Karpas-422 (cell line): ENCODE results near the gene TMEM183A. TPM values are rescaled to one million over a fixed set of nuclear protein-coding genes. Genes with fewer than 3 reads are reported as not detected.

Experiments used
- DNase-seq: peaks from one replicate; pipeline ENCODE4 v3.0.0-alpha.2; 2015
- H2AFZ ChIP-seq: fragments of 200-600 bp; sonication (generic); 2 replicates; pipeline ENCODE4 v1.6.1; 2014; ENCODE audit warnings: antibody characterized with exemption, low read length, mixed read lengths
- H3K27ac ChIP-seq: fragments of 200-600 bp; sonication (generic); 2 replicates; pipeline ENCODE4 v1.5.1; 2014; ENCODE audit warnings: mild to moderate bottlenecking, low read length, moderate library complexity
- H3K27me3 ChIP-seq: fragments of 200-600 bp; sonication (generic); 2 replicates; pipeline ENCODE4 v1.6.1; 2014; ENCODE audit warnings: low read length, mixed read lengths
- H3K36me3 ChIP-seq: fragments of 200-600 bp; sonication (generic); 2 replicates; pipeline ENCODE4 v1.6.1; 2014; ENCODE audit warnings: low read length, mixed read lengths; ENCODE audit not compliant: insufficient read depth
- H3K4me1 ChIP-seq: fragments of 200-600 bp; sonication (generic); 2 replicates; pipeline ENCODE4 v1.6.1; 2014; ENCODE audit warnings: mild to moderate bottlenecking, low read length, mixed read lengths
- H3K4me2 ChIP-seq: fragments of 200-600 bp; sonication (generic); 2 replicates; pipeline ENCODE4 v1.6.1; 2014; ENCODE audit warnings: low read length, low read depth, mild to moderate bottlenecking; ENCODE audit not compliant: poor library complexity, severe bottlenecking
- H3K4me3 ChIP-seq: fragments of 200-600 bp; sonication (generic); 2 replicates; pipeline ENCODE4 v1.5.1; 2014; ENCODE audit warnings: mild to moderate bottlenecking, antibody characterized with exemption, low read length, mixed read lengths
- H3K79me2 ChIP-seq: fragments of 200-600 bp; sonication (generic); 2 replicates; pipeline ENCODE4 v1.6.1; 2014; ENCODE audit warnings: mild to moderate bottlenecking, low read length, mixed read lengths
- H3K9ac ChIP-seq: fragments of 200-600 bp; sonication (generic); 2 replicates; pipeline ENCODE4 v1.6.0; 2014; ENCODE audit warnings: low read length
- H3K9me2 ChIP-seq: fragments of 200-600 bp; sonication (generic), shearing (Covaris generic); replicated peaks from 2 replicates; pipeline ENCODE4 v1.6.0; 2014; ENCODE audit warnings: mild to moderate bottlenecking, low read length, moderate library complexity; ENCODE audit not compliant: insufficient read depth
- H3K9me3 ChIP-seq: fragments of 300-700, 200-600 bp; sonication (generic); 2 replicates; pipeline ENCODE4 v1.6.1; 2014; ENCODE audit warnings: low read length, mixed read lengths
- H4K20me1 ChIP-seq: fragments of 200-600 bp; sonication (generic); 2 replicates; pipeline ENCODE4 v1.6.1; 2014; ENCODE audit warnings: mild to moderate bottlenecking, antibody characterized with exemption, low read length, low read depth; ENCODE audit not compliant: insufficient read depth
- total RNA-seq: library from RNA; depleted of rRNA; stranded (reverse); fragments of >200 nt; shearing (Covaris generic); gene quantifications from 2 replicates; pipeline ENCODE4 v1.2.3, GENCODE V29; 2014; ENCODE audit warnings: low replicate concordance

The TMEM183A gene
- total RNA-seq, 1 experiment from 2014 or later, result 81.0 TPM

DNA sequence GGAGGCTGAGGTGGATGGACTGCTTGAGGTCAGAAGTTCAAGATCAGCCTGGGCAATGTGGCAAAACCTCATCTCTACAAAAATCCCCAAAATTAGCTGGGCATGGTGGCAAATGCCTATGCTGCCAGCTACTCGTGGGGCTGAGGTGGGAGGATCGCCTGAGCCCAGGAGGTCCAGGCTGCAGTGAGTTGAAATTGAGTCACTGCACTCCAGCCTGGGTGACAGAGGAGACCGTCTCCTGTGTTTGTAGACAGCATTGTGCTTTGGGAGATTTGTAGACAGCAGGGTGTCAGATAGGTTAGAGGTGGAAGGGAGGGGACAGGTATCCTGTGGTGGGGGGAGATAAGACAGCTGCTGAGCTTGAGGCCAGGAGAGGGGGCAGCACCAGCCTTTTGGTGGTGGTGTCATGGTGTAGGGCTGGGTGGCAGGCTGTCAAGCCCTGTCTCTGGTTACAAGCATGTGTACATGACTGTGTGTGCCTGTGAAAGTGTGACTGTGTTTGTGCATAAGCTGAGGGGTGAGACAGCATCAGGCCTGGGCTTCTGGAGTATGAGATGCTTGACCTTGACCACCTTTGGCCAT, 34.3 kb downstream of the TMEM183A start:
- H3K4me2 ChIP-seq, result no peak overlapping the region

DNA sequence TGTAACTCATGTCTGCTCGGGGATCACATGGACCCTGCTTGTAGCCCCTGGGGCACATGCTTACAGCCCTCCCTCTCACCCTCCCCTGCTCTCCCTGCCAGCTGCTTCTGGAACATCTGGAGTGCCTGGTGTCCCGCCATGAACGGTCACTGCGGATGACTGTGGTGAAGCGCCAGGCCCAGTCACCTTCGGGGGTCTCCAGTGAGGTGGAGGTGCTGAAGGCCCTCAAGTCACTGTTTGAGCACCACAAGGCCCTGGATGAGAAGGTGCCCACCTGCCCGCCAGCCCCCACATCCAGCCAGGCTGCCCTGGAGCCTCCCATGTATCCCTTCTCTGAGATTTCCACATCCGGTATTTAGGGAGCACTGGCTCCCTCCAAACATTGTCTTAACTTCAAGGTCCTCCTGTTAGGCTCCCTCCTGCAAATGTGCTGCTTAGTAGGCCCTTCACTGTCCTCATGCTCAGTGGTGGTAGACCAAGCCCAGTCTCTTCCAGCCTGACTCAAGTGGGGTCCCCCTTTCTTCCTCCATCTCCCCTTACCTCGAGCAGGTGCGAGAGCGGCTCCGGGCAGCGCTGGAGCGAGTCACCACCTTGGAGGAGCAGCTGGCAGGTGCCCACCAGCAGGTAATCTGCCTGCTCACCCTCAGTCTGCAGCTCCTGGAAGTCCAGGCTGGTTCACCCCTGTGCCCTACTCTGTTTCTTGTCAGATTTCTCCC, 36.8 kb downstream of the TMEM183A start:
- no peak overlapping the region for H3K4me3 ChIP-seq
- no peaks in the 10 kb centered on the region for H3K9me2 ChIP-seq
- no peaks in the 10 kb centered on the region for H3K79me2 ChIP-seq
- peaks cover 18% of the 10 kb centered on the region for H3K4me1 ChIP-seq
- no peak for DNase-seq
- H3K4me2 ChIP-seq, result no peak overlapping the region
- H3K9me3 ChIP-seq, result no peaks in the 10 kb centered on the region
- no peaks in the 10 kb centered on the region for H3K36me3 ChIP-seq
- H3K27me3 ChIP-seq, result no peaks in the 10 kb centered on the region
- no peak overlapping the region for H3K9ac ChIP-seq
- no peak overlapping the region for H2AFZ ChIP-seq
- no peaks in the 10 kb centered on the region for H4K20me1 ChIP-seq
- no peak overlapping the region for H3K27ac ChIP-seq

More for the DNA sequence above, 34.3 kb downstream of the TMEM183A start:
- H3K9me3 ChIP-seq, result no peaks in the 10 kb centered on the region
- H3K27ac ChIP-seq, result no peak overlapping the region
- H3K36me3 ChIP-seq, result no peaks in the 10 kb centered on the region
- H3K4me3 ChIP-seq, result no peak overlapping the region
- no peaks in the 10 kb centered on the region for H3K9me2 ChIP-seq
- no peak for DNase-seq
- H3K79me2 ChIP-seq, result no peaks in the 10 kb centered on the region
- H2AFZ ChIP-seq, result no peak overlapping the region
- no peak overlapping the region for H3K9ac ChIP-seq
- no peaks in the 10 kb centered on the region for H3K27me3 ChIP-seq
- H3K4me1 ChIP-seq, result peaks cover 18% of the 10 kb centered on the region
- no peaks in the 10 kb centered on the region for H4K20me1 ChIP-seq

DNA sequence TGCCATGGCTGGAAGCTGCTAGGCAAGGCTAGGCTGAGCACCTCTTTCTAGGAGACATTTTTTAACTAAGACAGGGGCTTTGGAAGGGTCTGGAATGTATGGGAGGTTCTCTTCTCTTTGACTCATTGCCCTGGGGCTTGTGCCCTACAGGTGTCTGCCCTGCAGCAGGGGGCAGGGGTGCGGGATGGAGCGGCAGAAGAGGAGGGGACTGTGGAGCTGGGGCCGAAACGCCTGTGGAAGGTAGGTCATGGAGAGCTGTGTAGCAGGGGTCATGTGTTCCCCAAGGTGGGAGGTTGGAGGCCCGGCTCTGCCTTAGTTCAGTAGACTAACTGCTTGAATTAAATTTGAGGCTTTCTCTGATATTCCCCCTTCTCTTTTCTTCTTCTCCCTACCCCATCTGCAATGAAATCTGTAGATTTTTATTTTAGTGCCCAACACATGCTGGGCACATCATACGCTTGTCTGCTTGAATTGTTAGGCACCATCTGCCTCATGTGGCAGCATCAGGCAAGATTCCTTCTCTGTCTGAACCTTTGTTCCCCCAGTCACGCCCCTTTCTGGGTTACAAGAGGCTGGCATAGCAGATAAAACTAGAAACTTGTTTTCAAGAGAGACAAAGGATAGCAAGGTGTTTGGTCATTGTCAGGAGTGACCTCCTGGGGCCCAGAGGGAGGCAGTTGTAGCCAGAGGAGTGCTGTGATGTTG, 37.5 kb downstream of the TMEM183A start:
- Histone ChIP-seq H3K36me3 (no peaks in the 10 kb centered on the region), H3K79me2 (no peaks in the 10 kb centered on the region), H3K9me3 (no peaks in the 10 kb centered on the region), H4K20me1 (no peaks in the 10 kb centered on the region), H2AFZ (no peak overlapping the region), H3K4me3 (no peak overlapping the region), H3K4me2 (no peak overlapping the region), H3K9ac (no peak overlapping the region), H3K9me2 (no peaks in the 10 kb centered on the region), H3K27me3 (no peaks in the 10 kb centered on the region), H3K4me1 (peaks cover 15% of the 10 kb centered on the region), H3K27ac (no peak overlapping the region)
- no peak for DNase-seq

DNA sequence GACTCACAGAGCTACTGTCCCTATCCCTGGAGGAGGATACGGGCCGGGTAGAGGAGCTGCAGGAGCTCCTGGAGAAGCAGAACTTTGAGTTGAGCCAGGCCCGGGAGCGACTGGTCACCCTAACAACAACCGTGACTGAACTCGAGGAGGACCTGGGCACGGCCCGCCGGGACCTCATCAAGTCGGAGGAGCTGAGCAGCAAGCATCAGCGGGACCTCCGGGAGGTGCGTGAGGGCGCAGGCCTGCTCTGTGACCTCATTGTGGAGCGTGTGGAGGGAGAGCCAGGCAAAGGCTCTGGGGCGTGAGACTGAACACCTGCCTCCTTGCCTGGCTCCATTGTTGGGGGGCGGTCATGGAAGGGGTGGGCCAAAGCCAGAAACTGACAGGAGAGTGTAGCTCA, 38.2 kb downstream of the TMEM183A start:
- Histone ChIP-seq H3K27ac (no peak overlapping the region), H3K4me2 (no peak overlapping the region), H3K4me1 (peaks cover 9% of the 10 kb centered on the region), H3K4me3 (no peak overlapping the region), H2AFZ (no peak overlapping the region), H3K27me3 (no peaks in the 10 kb centered on the region), H3K79me2 (no peaks in the 10 kb centered on the region), H3K9me3 (no peaks in the 10 kb centered on the region), H4K20me1 (no peaks in the 10 kb centered on the region), H3K9me2 (no peaks in the 10 kb centered on the region), H3K36me3 (no peaks in the 10 kb centered on the region), H3K9ac (no peak overlapping the region)
- DNase-seq, result no peak

DNA sequence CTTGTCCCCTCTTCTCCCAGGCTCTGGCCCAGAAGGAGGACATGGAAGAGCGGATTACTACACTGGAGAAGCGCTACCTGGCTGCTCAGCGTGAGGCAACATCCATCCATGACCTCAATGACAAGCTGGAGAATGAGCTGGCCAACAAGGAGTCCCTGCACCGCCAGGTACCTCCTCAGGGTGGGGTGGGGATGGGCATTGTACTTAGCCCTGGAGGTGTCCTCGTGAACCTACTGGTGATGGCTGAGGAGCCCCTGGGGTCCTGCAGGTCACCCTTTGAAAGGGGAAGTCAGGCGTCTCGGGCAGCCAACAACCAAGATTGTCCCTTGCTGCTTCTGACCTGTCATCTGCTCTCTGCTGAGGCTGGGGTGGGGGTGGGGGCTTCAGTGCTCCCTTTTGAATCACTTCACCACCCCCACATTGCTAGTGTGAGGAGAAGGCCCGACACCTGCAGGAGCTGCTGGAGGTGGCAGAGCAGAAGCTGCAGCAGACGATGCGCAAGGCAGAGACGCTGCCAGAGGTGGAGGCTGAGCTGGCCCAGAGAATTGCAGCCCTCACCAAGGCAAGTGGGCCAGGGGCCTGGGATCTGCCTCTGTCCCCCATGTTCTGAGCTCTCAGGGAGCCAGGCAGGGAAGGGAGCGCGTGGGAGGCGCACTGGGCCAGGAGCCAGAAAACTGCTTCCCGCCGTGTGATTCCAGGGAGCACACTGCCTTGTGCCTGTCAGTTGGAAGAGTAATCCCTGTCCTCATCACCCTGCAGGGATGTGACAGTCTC, 38.8 kb downstream of the TMEM183A start:
- no peaks in the 10 kb centered on the region for H4K20me1 ChIP-seq
- no peak overlapping the region for H3K4me3 ChIP-seq
- H3K9me3 ChIP-seq, result no peaks in the 10 kb centered on the region
- no peak overlapping the region for H3K9ac ChIP-seq
- H3K4me2 ChIP-seq, result no peak overlapping the region
- H3K36me3 ChIP-seq, result no peaks in the 10 kb centered on the region
- H3K4me1 ChIP-seq, result peaks cover 2% of the 10 kb centered on the region
- H3K9me2 ChIP-seq, result no peaks in the 10 kb centered on the region
- H3K27ac ChIP-seq, result no peak overlapping the region
- no peak overlapping the region for H2AFZ ChIP-seq
- H3K79me2 ChIP-seq, result no peaks in the 10 kb centered on the region
- no peak for DNase-seq
- no peaks in the 10 kb centered on the region for H3K27me3 ChIP-seq

- no peak overlapping the region for H3K4me2 ChIP-seq
- DNase-seq, result no peak
- H3K9me2 ChIP-seq, result no peaks in the 10 kb centered on the region
- H2AFZ ChIP-seq, result no peak overlapping the region
- H3K27me3 ChIP-seq, result no peaks in the 10 kb centered on the region
- no peaks in the 10 kb centered on the region for H3K79me2 ChIP-seq
- no peaks in the 10 kb centered on the region for H3K4me1 ChIP-seq
- H3K27ac ChIP-seq, result no peak overlapping the region
- H3K4me3 ChIP-seq, result no peak overlapping the region
- no peaks in the 10 kb centered on the region for H3K9me3 ChIP-seq
- no peaks in the 10 kb centered on the region for H3K36me3 ChIP-seq
- H3K9ac ChIP-seq, result no peak overlapping the region
- H4K20me1 ChIP-seq, result no peaks in the 10 kb centered on the region
These were observed 39.9 kb downstream of the TMEM183A start for GRCh38 chr1:203046984-203047630.

- Histone ChIP-seq H3K79me2 (no peaks in the 10 kb centered on the region), H3K9me2 (no peaks in the 10 kb centered on the region), H3K27ac (no peak overlapping the region), H3K4me2 (no peak overlapping the region), H4K20me1 (no peaks in the 10 kb centered on the region), H3K9me3 (no peaks in the 10 kb centered on the region), H3K36me3 (no peaks in the 10 kb centered on the region), H2AFZ (no peak overlapping the region), H3K9ac (no peak overlapping the region), H3K4me1 (no peaks in the 10 kb centered on the region), H3K27me3 (no peaks in the 10 kb centered on the region), H3K4me3 (no peak overlapping the region)
- no peak for DNase-seq
These were observed 40.9 kb downstream of the TMEM183A start for GRCh38 chr1:203048086-203048485.
